Measurements from ENCODE around the gene RUVBL1. TPM values are rescaled to one million over a fixed set of nuclear protein-coding genes. Genes with fewer than 3 reads are reported as not detected.

RUVBL1 gene
- total RNA-seq, 2 donors from 2014 or later = 7.5 to 22.1 TPM

- TF ChIP-seq CTCF (IDR thresholded peaks at IDR 0.05) (no peak), POLR2A (IDR thresholded peaks at IDR 0.05) (no peak)
- Histone ChIP-seq H3K36me3 (replicated peaks in 1 of 2; ENCODE audit: insufficient read depth in 1 of 2, low read depth in 2 of 2) (no peaks in the 10 kb centered on the region), H3K9me3 (no peaks in the 10 kb centered on the region), H3K4me3 (no peak overlapping the region), H3K27me3 (no peaks in the 10 kb centered on the region), H3K4me1 (peaks cover 52% of the 10 kb centered on the region), H3K27ac (no peak overlapping the region)
- no peak for DNase-seq
- no peak for ATAC-seq
- intact Hi-C loops (cut with DNase I) = loop anchor here (10.0 kb wide), 1 partner anchor 426 kb away; no protein-coding TSS in a partner anchor
- 77 to 88% methylated on average over 5 to 7 of the region's 8 CpGs for WGBS, 2 donors
Observed at GRCh38 chr3:128078875-128079274, 44.7 kb downstream of the RUVBL1 start.

- ATAC-seq (no peak), DNase-seq (no peak)
- H3K4me3 ChIP-seq = no peak overlapping the region
- H3K27ac ChIP-seq = no peak overlapping the region
- H3K4me1 ChIP-seq = peaks cover 47% of the 10 kb centered on the region
- no peaks in the 10 kb centered on the region for H3K27me3 ChIP-seq
- no peaks in the 10 kb centered on the region for H3K9me3 ChIP-seq
- intact Hi-C loops (cut with DNase I) = loop anchor here (10.0 kb wide), 1 partner anchor 426 kb away; no protein-coding TSS in a partner anchor
- no peaks in the 10 kb centered on the region for H3K36me3 ChIP-seq (replicated peaks in 1 of 2; ENCODE audit: insufficient read depth in 1 of 2, low read depth in 2 of 2)
- WGBS, 2 donors = 83 to 91% methylated on average over 5 of the region's 5 CpGs
- TF ChIP-seq POLR2A (IDR thresholded peaks at IDR 0.05) (no peak), CTCF (IDR thresholded peaks at IDR 0.05) (no peak)
Observed at GRCh38 chr3:128078322-128078721, 45.3 kb downstream of the RUVBL1 start.

- Histone ChIP-seq H3K9me3 (no peaks in the 10 kb centered on the region), H3K4me1 (peaks cover 43% of the 10 kb centered on the region), H3K36me3 (replicated peaks in 1 of 2; ENCODE audit: insufficient read depth in 1 of 2, low read depth in 2 of 2) (no peaks in the 10 kb centered on the region), H3K27me3 (no peaks in the 10 kb centered on the region), H3K27ac (no peak overlapping the region), H3K4me3 (no peak overlapping the region)
- no peak for ATAC-seq
- TF ChIP-seq POLR2A (IDR thresholded peaks at IDR 0.05) (no peak), CTCF (IDR thresholded peaks at IDR 0.05) (no peak)
- 0 to 78% methylated on average over 1 of the region's 1 CpG for WGBS, 2 donors
- DNase-seq = no peak
- intact Hi-C loops (cut with DNase I) = loop anchor here (10.0 kb wide), 1 partner anchor 427 kb away; no protein-coding TSS in a partner anchor
Observed at GRCh38 chr3:128077665-128078064, 45.9 kb downstream of the RUVBL1 start.

GRCh38 chr3:128077202-128077624 lies 46.4 kb downstream of the RUVBL1 start:
- peaks cover 42% of the 10 kb centered on the region for H3K4me1 ChIP-seq
- DNase-seq (no peak), ATAC-seq (no peak)
- H3K36me3 ChIP-seq (replicated peaks in 1 of 2; ENCODE audit: insufficient read depth in 1 of 2, low read depth in 2 of 2) = no peaks in the 10 kb centered on the region
- no peak overlapping the region for H3K4me3 ChIP-seq
- TF ChIP-seq POLR2A (IDR thresholded peaks at IDR 0.05) (no peak), CTCF (IDR thresholded peaks at IDR 0.05) (no peak)
- WGBS, 2 donors = 51 to 80% methylated on average over 3 to 11 of the region's 11 CpGs
- no peak overlapping the region for H3K27ac ChIP-seq
- intact Hi-C loops (cut with DNase I) = loop anchor here (10.0 kb wide), 1 partner anchor 428 kb away; no protein-coding TSS in a partner anchor
- no peaks in the 10 kb centered on the region for H3K9me3 ChIP-seq
- no peaks in the 10 kb centered on the region for H3K27me3 ChIP-seq
